Stomach (tissue), 9 donors: Measurements from ENCODE around the gene TMEM92. TPM values are rescaled to one million over a fixed set of nuclear protein-coding genes. Genes with fewer than 3 reads are reported as not detected.

Source experiments
- DNase-seq, 2 donors: peaks; one replicate each; pipeline versions ENCODE4 v3.0.0 to v3.0.0-alpha.2; 2013 to 2019
- H3K27ac ChIP-seq, 5 donors: fragments of 200-600 bp in 4 of 5; sonication (generic) in 4 of 5; one replicate each; pipeline ENCODE4 v1.5.1; 2013 to 2019; ENCODE audit warnings: mild to moderate bottlenecking in 1 of 5, moderate library complexity in 1 of 5
- H3K27me3 ChIP-seq, 3 donors: fragments of 200-600 bp; sonication (generic); one replicate each; pipeline ENCODE4 v1.5.1; 2017 to 2019; ENCODE audit warnings: mixed run types in 1 of 3
- H3K36me3 ChIP-seq, 4 donors: fragments of 200-600 bp; sonication (generic); 1 replicate in 3 of 4; 2 replicates in 1 of 4; pipeline ENCODE4 v1.5.1; 2016 to 2019
- H3K4me1 ChIP-seq, 4 donors: fragments of 200-600 bp; sonication (generic); one replicate each; pipeline ENCODE4 v1.5.1; 2016 to 2019
- H3K4me3 ChIP-seq, 4 donors: fragments of 200-600 bp; sonication (generic) in 3 of 4; one replicate each; pipeline ENCODE4 v1.5.1; 2016 to 2019; ENCODE audit warnings: mild to moderate bottlenecking in 1 of 4
- H3K9me3 ChIP-seq, 4 donors: fragments of 200-600 bp; sonication (generic); one replicate each; pipeline ENCODE4 v1.5.1; 2016 to 2019
- CTCF ChIP-seq, 7 experiments: fragments of 450-650 bp in 4 of 7; fragments of 200-600 bp in 3 of 7; sonication (generic) in 3 of 7; IDR thresholded peaks; one replicate each; pipeline ENCODE4 v1.5.1; 2016 to 2019; ENCODE audit warnings: antibody characterized with exemption in 7 of 7, control low read depth in 2 of 7, mild to moderate bottlenecking in 1 of 7
- EP300 ChIP-seq: sonication (generic); formaldehyde crosslinking; IDR thresholded peaks from one replicate; pipeline ENCODE4 v1.6.1; 2017; ENCODE audit warnings: antibody characterized with exemption
- POLR2A ChIP-seq, 4 donors: fragments of 450-650 bp; IDR thresholded peaks; one replicate each; pipeline ENCODE4 v1.6.1; 2016; ENCODE audit warnings: antibody characterized with exemption in 4 of 4, control low read depth in 2 of 4, mild to moderate bottlenecking in 1 of 4, moderate library complexity in 1 of 4
- POLR2AphosphoS5 ChIP-seq, 3 donors: sonication (generic); formaldehyde crosslinking; IDR thresholded peaks; one replicate each; pipeline ENCODE4 v1.6.1; 2016; ENCODE audit warnings: antibody characterized with exemption in 3 of 3
- WGBS, 5 donors: extraction: QIAGEN DNeasy Blood & Tissue Kit in 3 of 5; methylation state at CpG; one replicate each; pipeline versions ENCODE4 v1.1.5 to v1.1.7; 2013 to 2018; 5-methylcytosine and 5-hydroxymethylcytosine counted together
- intact Hi-C: fragments of 100-400 bp; cut with DNase I; formaldehyde crosslinking; loops from one replicate; pipeline ENCODE4 v1.15.1; 2023; ENCODE audit warnings: low total_unique reads
- polyA plus RNA-seq, 3 donors: library from polyadenylated mRNA; stranded (reverse); fragments of 200-250 nt; gene quantifications; one replicate each; pipeline ENCODE4 v1.2.3, GENCODE V29; 2013
- total RNA-seq, 5 donors: library from RNA; depleted of rRNA; stranded (reverse); fragments of >200 nt; gene quantifications; one replicate each; pipeline versions ENCODE4 v1.1.0 to v1.2.3, GENCODE V29; 2014 to 2016
- donor health status: healthy with polysubstance abuse.
- donor health status: Bipolar disorder and iron deficiency.
- donor health status: healthy.

TMEM92 gene
- total and polyA plus RNA-seq, 8 donors: 2.7 to 24.9 (median 10.8) TPM

GRCh38 chr17:50278526-50279180 lies 4.4 kb downstream of the TMEM92 start:
- TF ChIP-seq CTCF (IDR thresholded peaks at IDR 0.05) (no peak), POLR2AphosphoS5 (IDR thresholded peaks at IDR 0.05) (no peak), POLR2A (IDR thresholded peaks at IDR 0.05) (no peak), EP300 (no peak)
- intact Hi-C loops: no loop called here
- WGBS, 5 donors: 67 to 94% (median 90%) methylated on average over 3 to 14 of the region's 14 CpGs
- Histone ChIP-seq H3K4me1 (peaks cover 22 to 64% (median 28%) of the 10 kb centered on the region in 4 donors), H3K36me3 (peaks cover 0 to 43% (median 20%) of the 10 kb centered on the region in 4 donors), H3K27ac (no peak overlapping the region), H3K9me3 (no peaks in the 10 kb centered on the region), H3K4me3 (no peak overlapping the region), H3K27me3 (peaks cover 0 to 21% (median 5%) of the 10 kb centered on the region in 3 donors)
- DNase-seq: no peak

DNA sequence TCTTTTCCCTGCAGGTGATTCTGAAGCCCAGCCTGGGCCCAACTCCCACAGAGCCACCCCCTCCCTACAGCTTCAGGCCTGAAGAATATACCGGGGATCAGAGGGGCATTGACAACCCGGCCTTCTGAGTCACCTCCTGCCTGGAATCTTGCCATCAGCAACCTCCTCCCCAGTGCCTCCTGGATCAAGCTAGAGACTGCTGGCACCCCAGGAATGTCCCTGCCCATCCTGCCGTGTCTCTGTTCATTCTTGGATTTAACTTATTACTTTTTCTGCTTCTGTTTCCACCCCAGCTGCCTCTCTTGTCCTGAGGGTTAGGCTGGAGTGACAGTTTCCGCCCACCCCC lies 4.9 kb downstream of the TMEM92 start:
- Histone ChIP-seq H3K4me3 (no peak overlapping the region), H3K4me1 (peaks cover 17 to 64% (median 23%) of the 10 kb centered on the region in 4 donors), H3K9me3 (no peaks in the 10 kb centered on the region), H3K27me3 (peaks cover 0 to 16% (median 4%) of the 10 kb centered on the region in 3 donors), H3K36me3 (peaks cover 0 to 43% (median 20%) of the 10 kb centered on the region in 4 donors), H3K27ac (no peak overlapping the region)
- no peak for DNase-seq
- 51 to 65% (median 61%) methylated on average over 3 to 4 of the region's 4 CpGs for WGBS, 5 donors
- intact Hi-C loops: no loop called here
- TF ChIP-seq EP300 (no peak), POLR2AphosphoS5 (IDR thresholded peaks at IDR 0.05) (no peak), CTCF (IDR thresholded peaks at IDR 0.05) (no peak), POLR2A (IDR thresholded peaks at IDR 0.05) (no peak)

DNA sequence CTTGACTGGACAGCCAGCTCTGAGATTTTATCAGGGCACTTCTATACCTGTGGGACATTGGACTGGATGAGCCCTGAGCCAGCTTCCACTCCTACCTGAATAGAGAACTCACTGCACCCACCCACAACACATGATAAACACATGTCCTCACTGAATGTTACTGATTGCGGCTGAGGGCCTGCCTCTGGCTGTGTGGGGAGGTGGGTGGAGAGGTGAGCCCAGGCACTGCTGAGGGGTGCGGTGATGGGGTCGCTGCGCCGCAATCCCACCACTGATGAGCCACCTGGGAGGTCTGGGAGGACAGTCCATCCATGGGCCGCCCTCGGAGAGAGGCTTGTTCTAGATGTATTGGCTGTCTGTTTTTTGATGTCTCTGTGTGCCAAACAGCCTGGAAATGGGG lies 5.4 kb downstream of the TMEM92 start:
- Histone ChIP-seq H3K27ac (no peak overlapping the region), H3K9me3 (no peaks in the 10 kb centered on the region), H3K4me1 (peaks cover 15 to 59% (median 22%) of the 10 kb centered on the region in 4 donors), H3K4me3 (no peak overlapping the region), H3K36me3 (peaks cover 0 to 43% (median 20%) of the 10 kb centered on the region in 4 donors), H3K27me3 (peaks cover 0 to 11% (median 0%) of the 10 kb centered on the region in 3 donors)
- WGBS, 5 donors: 92 to 98% (median 96%) methylated on average over 7 of the region's 7 CpGs
- intact Hi-C loops: no loop called here
- no peak for DNase-seq
- TF ChIP-seq POLR2A (IDR thresholded peaks at IDR 0.05) (no peak), EP300 (no peak), CTCF (IDR thresholded peaks at IDR 0.05) (no peak), POLR2AphosphoS5 (IDR thresholded peaks at IDR 0.05) (no peak)

GRCh38 chr17:50280068-50280467 lies 5.8 kb downstream of the TMEM92 start:
- Histone ChIP-seq H3K4me3 (no peak overlapping the region), H3K36me3 (peaks cover 0 to 43% (median 20%) of the 10 kb centered on the region in 4 donors), H3K27me3 (peaks cover 0 to 8% (median 0%) of the 10 kb centered on the region in 3 donors), H3K4me1 (peaks cover 15 to 60% (median 22%) of the 10 kb centered on the region in 4 donors), H3K9me3 (no peaks in the 10 kb centered on the region), H3K27ac (no peak overlapping the region)
- no peak for TF ChIP-seq CTCF (IDR thresholded peaks at IDR 0.05)
- TF ChIP-seq POLR2AphosphoS5 (IDR thresholded peaks at IDR 0.05): no peak
- TF ChIP-seq EP300: no peak
- intact Hi-C loops: no loop called here
- WGBS, 5 donors: 62 to 83% (median 70%) methylated on average over 7 to 8 of the region's 8 CpGs
- no peak for DNase-seq
